Vagina (tissue), 2 donors: ENCODE measurements around the gene NIPAL4.
"Not testable (repeated sequence)": the region's sequence is repeated elsewhere in the genome, so short reads cannot be mapped to it uniquely, and the experiment has no call there.

Source experiments
- POLR2A ChIP-seq, 2 donors: fragments of 450-650 bp; IDR thresholded peaks; one replicate each; pipeline ENCODE4 v1.6.1; 2017; ENCODE audit warnings: antibody characterized with exemption in 2 of 2, mild to moderate bottlenecking in 2 of 2, moderate library complexity in 2 of 2
- POLR2AphosphoS5 ChIP-seq, 2 donors: sonication (generic); formaldehyde crosslinking; IDR thresholded peaks; one replicate each; pipeline ENCODE4 v1.9.0; 2017; ENCODE audit warnings: antibody characterized with exemption in 2 of 2, mild to moderate bottlenecking in 2 of 2, low read depth in 1 of 2; ENCODE audit not compliant: insufficient read depth in 1 of 2
- TF ChIP-seq, protein P1 (sequence below), 3 experiments: fragments of 450-650 bp in 2 of 3; fragments of 200-600 bp in 1 of 3; sonication (generic) in 1 of 3; IDR thresholded peaks; one replicate each; pipeline ENCODE4 v1.5.1; 2017 to 2019; ENCODE audit warnings: antibody characterized with exemption in 3 of 3, mild to moderate bottlenecking in 2 of 3, moderate library complexity in 2 of 3

DNA sequence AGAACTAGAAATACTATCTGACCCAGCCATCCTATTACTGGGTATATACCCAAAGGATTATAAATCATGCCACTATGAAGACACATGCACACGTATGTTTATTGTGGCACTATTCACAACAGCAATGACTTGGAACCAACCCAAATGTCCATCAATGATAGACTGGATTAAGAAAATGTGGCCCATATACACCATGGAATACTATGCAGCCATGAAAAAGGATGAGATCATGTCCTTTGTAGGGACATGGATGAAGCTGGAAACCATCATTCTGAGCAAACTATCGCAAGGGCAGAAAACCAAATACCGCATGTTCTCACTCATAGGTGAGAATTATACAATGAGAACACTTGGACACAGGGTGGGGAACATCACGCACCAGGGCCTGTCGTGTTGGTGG, 30.1 kb upstream of the NIPAL4 start:
- TF ChIP-seq, protein P1, sequence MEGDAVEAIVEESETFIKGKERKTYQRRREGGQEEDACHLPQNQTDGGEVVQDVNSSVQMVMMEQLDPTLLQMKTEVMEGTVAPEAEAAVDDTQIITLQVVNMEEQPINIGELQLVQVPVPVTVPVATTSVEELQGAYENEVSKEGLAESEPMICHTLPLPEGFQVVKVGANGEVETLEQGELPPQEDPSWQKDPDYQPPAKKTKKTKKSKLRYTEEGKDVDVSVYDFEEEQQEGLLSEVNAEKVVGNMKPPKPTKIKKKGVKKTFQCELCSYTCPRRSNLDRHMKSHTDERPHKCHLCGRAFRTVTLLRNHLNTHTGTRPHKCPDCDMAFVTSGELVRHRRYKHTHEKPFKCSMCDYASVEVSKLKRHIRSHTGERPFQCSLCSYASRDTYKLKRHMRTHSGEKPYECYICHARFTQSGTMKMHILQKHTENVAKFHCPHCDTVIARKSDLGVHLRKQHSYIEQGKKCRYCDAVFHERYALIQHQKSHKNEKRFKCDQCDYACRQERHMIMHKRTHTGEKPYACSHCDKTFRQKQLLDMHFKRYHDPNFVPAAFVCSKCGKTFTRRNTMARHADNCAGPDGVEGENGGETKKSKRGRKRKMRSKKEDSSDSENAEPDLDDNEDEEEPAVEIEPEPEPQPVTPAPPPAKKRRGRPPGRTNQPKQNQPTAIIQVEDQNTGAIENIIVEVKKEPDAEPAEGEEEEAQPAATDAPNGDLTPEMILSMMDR (IDR thresholded peaks at IDR 0.05) = not testable (repeated sequence)
- not testable (repeated sequence) for TF ChIP-seq POLR2AphosphoS5 (IDR thresholded peaks at IDR 0.05; ENCODE audit: insufficient read depth in 1 of 2, low read depth in 1 of 2); POLR2A (IDR thresholded peaks at IDR 0.05)
